ENCODE results near the gene MED13L.

The MED13L gene

DNA sequence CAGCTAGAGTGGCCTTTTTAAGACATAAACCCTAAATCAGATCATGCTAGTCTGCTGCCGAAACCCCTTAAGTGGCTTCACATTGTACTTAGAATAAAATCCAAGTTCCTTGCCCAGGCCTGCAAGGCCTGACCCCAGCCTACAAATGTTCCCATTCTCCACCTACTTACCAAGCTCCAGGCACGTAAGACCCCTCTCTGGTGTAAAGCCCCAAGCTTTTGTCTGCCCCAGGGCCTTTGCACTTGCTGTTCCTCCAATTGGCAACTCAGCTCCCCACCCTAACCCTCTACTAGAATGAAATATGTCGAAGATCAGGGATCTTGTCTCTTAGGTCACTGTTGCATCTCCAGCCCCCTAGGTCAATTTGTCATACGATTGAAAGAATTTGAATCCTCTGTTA, 27.1 kb upstream of the MED13L start:
- ChIA-PET CTCF (interaction anchor here (1.1 kb wide), 1 partner anchor 40 kb away, joined by 3 read pairs; no protein-coding TSS in a partner anchor), POLR2A (no interaction called here)
- DNase-seq (ENCODE audit: extremely low spot score), result no peak
- TF ChIP-seq ARNT (IDR thresholded peaks at IDR 0.05), result no peak
- no peak for TF ChIP-seq ELF4 (IDR thresholded peaks at IDR 0.05)
- TF ChIP-seq ZNF384 (IDR thresholded peaks at IDR 0.05), result no peak
- TF ChIP-seq SP1 (IDR thresholded peaks at IDR 0.05), result no peak
- TF ChIP-seq CTBP1 (IDR thresholded peaks at IDR 0.05; ENCODE audit: borderline replicate concordance), result no peak
- TF ChIP-seq, protein P1, sequence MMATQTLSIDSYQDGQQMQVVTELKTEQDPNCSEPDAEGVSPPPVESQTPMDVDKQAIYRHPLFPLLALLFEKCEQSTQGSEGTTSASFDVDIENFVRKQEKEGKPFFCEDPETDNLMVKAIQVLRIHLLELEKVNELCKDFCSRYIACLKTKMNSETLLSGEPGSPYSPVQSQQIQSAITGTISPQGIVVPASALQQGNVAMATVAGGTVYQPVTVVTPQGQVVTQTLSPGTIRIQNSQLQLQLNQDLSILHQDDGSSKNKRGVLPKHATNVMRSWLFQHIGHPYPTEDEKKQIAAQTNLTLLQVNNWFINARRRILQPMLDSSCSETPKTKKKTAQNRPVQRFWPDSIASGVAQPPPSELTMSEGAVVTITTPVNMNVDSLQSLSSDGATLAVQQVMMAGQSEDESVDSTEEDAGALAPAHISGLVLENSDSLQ (IDR thresholded peaks at IDR 0.05), result no peak
- TF ChIP-seq FOXK2 (IDR thresholded peaks at IDR 0.05), result no peak
- TF ChIP-seq HDGF (IDR thresholded peaks at IDR 0.05; ENCODE audit: borderline replicate concordance), result no peak
- TF ChIP-seq FOXM1 (IDR thresholded peaks at IDR 0.05; ENCODE audit: borderline replicate concordance), result no peak
- TF ChIP-seq NFRKB (IDR thresholded peaks at IDR 0.05), result no peak
- no peak for TF ChIP-seq TARDBP (IDR thresholded peaks at IDR 0.05)
- TF ChIP-seq SUZ12 (IDR thresholded peaks at IDR 0.05), result no peak
- no peak for TF ChIP-seq L3MBTL2 (conservative IDR thresholded peaks at IDR 0.05)
- TF ChIP-seq BHLHE40 (IDR thresholded peaks at IDR 0.05; ENCODE audit: borderline replicate concordance), result no peak

DNA sequence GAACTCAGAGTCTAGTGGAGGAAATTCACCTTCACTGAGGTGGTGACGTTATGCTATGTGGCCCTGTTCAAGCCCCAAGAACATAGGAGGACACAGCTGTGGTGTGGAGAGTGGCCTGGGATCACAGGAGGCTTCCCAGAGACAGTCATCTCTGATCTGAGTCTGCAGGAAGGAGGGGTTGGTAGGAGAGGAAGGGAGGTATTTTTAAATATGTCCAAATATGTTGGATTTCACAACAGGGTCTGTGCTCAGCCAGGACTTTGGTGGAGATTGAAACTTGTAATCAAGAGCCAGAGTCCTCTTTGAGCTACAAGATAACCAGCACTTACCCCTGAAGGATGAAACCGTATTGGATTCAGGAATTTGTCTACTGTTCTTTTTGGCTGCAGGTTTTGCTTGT, 26.4 kb upstream of the MED13L start:
- no peak for TF ChIP-seq BHLHE40 (IDR thresholded peaks at IDR 0.05; ENCODE audit: borderline replicate concordance)
- TF ChIP-seq, protein P1 (IDR thresholded peaks at IDR 0.05), result no peak
- TF ChIP-seq FOXK2 (IDR thresholded peaks at IDR 0.05), result no peak
- no peak for TF ChIP-seq FOXM1 (IDR thresholded peaks at IDR 0.05; ENCODE audit: borderline replicate concordance)
- TF ChIP-seq SP1 (IDR thresholded peaks at IDR 0.05), result no peak
- no peak for TF ChIP-seq CTBP1 (IDR thresholded peaks at IDR 0.05; ENCODE audit: borderline replicate concordance)
- no peak for TF ChIP-seq FOXA1 (IDR thresholded peaks at IDR 0.05)
- no peak for TF ChIP-seq HDGF (IDR thresholded peaks at IDR 0.05; ENCODE audit: borderline replicate concordance)
- TF ChIP-seq ZNF384 (IDR thresholded peaks at IDR 0.05), result no peak
- no peak for TF ChIP-seq SUZ12 (IDR thresholded peaks at IDR 0.05)
- no peak for TF ChIP-seq ELF4 (IDR thresholded peaks at IDR 0.05)
- TF ChIP-seq TARDBP (IDR thresholded peaks at IDR 0.05), result no peak
- no peak for TF ChIP-seq L3MBTL2 (conservative IDR thresholded peaks at IDR 0.05)
- TF ChIP-seq NFRKB (IDR thresholded peaks at IDR 0.05), result no peak
- no peak for TF ChIP-seq ARNT (IDR thresholded peaks at IDR 0.05)
- no peak for TF ChIP-seq LEF1 (IDR thresholded peaks at IDR 0.05; ENCODE audit: borderline replicate concordance)
- ChIA-PET CTCF (no interaction called here), POLR2A (no interaction called here)
- DNase-seq (ENCODE audit: extremely low spot score), result no peak

GRCh38 chr12:116303066-116303465, 25.6 kb upstream of the MED13L start:
- ChIA-PET POLR2A (no interaction called here), CTCF (no interaction called here)
- no peak for DNase-seq (ENCODE audit: extremely low spot score)
- TF ChIP-seq SUZ12 (IDR thresholded peaks at IDR 0.05) (no peak), FOXK2 (IDR thresholded peaks at IDR 0.05) (no peak), ELF4 (IDR thresholded peaks at IDR 0.05) (no peak), ZNF384 (IDR thresholded peaks at IDR 0.05) (no peak), LEF1 (IDR thresholded peaks at IDR 0.05; ENCODE audit: borderline replicate concordance) (no peak), L3MBTL2 (conservative IDR thresholded peaks at IDR 0.05) (no peak), BHLHE40 (IDR thresholded peaks at IDR 0.05; ENCODE audit: borderline replicate concordance) (no peak), CTBP1 (IDR thresholded peaks at IDR 0.05; ENCODE audit: borderline replicate concordance) (no peak), FOXA1 (IDR thresholded peaks at IDR 0.05) (no peak), FOXM1 (IDR thresholded peaks at IDR 0.05; ENCODE audit: borderline replicate concordance) (no peak), HDGF (IDR thresholded peaks at IDR 0.05; ENCODE audit: borderline replicate concordance) (no peak), ARNT (IDR thresholded peaks at IDR 0.05) (no peak), SP1 (IDR thresholded peaks at IDR 0.05) (no peak), NFRKB (IDR thresholded peaks at IDR 0.05) (no peak), TARDBP (IDR thresholded peaks at IDR 0.05) (no peak)
- TF ChIP-seq, protein P1 (IDR thresholded peaks at IDR 0.05), result no peak

- POLR2A ChIA-PET, result no interaction called here
- no peak for DNase-seq (ENCODE audit: extremely low spot score)
- CTCF ChIA-PET, result interaction anchor here (0.7 kb wide), 1 partner anchor 204 kb away, joined by 3 read pairs; no protein-coding TSS in a partner anchor
- TF ChIP-seq L3MBTL2 (conservative IDR thresholded peaks at IDR 0.05) (no peak), FOXA1 (IDR thresholded peaks at IDR 0.05) (no peak), ARNT (IDR thresholded peaks at IDR 0.05) (no peak), NFRKB (IDR thresholded peaks at IDR 0.05) (no peak), FOXK2 (IDR thresholded peaks at IDR 0.05) (no peak), LEF1 (IDR thresholded peaks at IDR 0.05; ENCODE audit: borderline replicate concordance) (no peak), FOXM1 (IDR thresholded peaks at IDR 0.05; ENCODE audit: borderline replicate concordance) (no peak), SP1 (IDR thresholded peaks at IDR 0.05) (no peak), CTBP1 (IDR thresholded peaks at IDR 0.05; ENCODE audit: borderline replicate concordance) (no peak), ZNF384 (IDR thresholded peaks at IDR 0.05) (no peak), BHLHE40 (IDR thresholded peaks at IDR 0.05; ENCODE audit: borderline replicate concordance) (no peak), SUZ12 (IDR thresholded peaks at IDR 0.05) (no peak), HDGF (IDR thresholded peaks at IDR 0.05; ENCODE audit: borderline replicate concordance) (no peak), ELF4 (IDR thresholded peaks at IDR 0.05) (no peak), TARDBP (IDR thresholded peaks at IDR 0.05) (no peak)
- TF ChIP-seq, protein P1 (IDR thresholded peaks at IDR 0.05), result no peak
These were observed 24.9 kb upstream of the MED13L start for GRCh38 chr12:116302166-116303058.

All from HEK293T (cell line).